ENCODE measurements around the gene ANK3. TPM values are rescaled to one million over a fixed set of nuclear protein-coding genes. Genes with fewer than 3 reads are reported as not detected.
A peak's percentile ranks its signal among the peaks of the same experiment; 100 is the strongest.

ANK3 gene
- total and polyA plus RNA-seq, 2 experiments from 2014 or later, result 46.5 to 85.2 TPM

DNA sequence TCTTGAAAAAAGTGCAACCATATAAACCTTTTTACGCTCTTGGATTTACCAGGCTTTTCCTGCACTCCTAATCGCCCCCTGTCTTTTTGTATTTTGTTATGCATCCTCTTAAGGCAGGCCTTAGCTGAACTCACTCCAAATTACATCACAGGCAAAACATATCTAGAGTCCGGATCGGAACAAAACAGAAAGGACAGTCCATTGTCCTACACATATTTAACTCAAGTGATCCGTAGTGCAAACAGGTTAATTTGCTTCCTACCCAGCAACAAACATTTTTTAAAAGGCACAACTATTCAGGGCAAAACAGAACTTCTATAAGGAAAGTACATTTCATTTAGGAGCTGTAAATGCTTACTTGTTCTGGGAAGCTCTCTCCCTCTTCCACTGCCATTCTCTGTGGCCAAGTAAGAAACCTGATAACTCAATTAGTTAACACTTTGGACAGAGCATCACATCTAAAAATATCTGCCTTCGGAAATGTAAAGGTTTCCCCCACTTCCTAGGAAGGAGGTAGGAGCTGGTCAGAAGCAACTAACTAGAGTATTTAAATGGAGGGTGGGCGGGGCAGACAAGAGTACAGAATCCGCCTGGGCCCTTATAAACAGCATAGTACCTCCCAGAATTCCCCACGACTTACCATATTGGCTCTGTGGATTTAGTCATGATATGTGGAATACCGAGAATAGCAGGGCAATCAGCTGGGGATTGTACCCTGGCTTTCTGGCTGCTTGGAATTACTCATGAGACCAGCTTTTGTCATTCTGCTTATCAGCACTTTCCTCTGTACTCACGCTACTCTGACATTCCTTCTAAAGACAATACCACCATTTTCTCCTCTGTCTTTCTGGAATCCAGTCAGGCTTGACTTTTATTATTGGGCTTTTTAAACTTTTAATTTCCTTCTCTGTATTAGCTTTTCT lies 89.5 kb downstream of the ANK3 start:
- Mint-ChIP-seq H3K4me1 (peaks cover 12% of the 10 kb centered on the region), H3K36me3 (ENCODE audit: low read depth) (no peaks in the 10 kb centered on the region), H3K9me3 (no peaks in the 10 kb centered on the region), H3K27ac (peak overlapping the region; percentile 38), H3K4me3 (no peak overlapping the region), H3K27me3 (ENCODE audit: insufficient read depth, low read depth, poor library complexity) (no peaks in the 10 kb centered on the region)
- Histone ChIP-seq H3K4me1 (ENCODE audit: insufficient read depth) (peaks cover 15% of the 10 kb centered on the region), H3K79me2 (replicated peaks; ENCODE audit: insufficient read depth) (no peaks in the 10 kb centered on the region), H3K36me3 (ENCODE audit: insufficient read depth) (no peaks in the 10 kb centered on the region), H3K9me2 (ENCODE audit: insufficient read depth) (no peaks in the 10 kb centered on the region), H4K20me1 (replicated peaks; ENCODE audit: insufficient read depth) (no peaks in the 10 kb centered on the region), H3K27me3 (ENCODE audit: insufficient read depth) (no peaks in the 10 kb centered on the region), H3K27ac (ENCODE audit: low read depth) (peak overlapping the region; percentile 64), H3F3A (replicated peaks; ENCODE audit: low read depth) (no peaks in the 10 kb centered on the region), H3K4me2 (peak overlapping the region; percentile 11; the same call in 1 of the 2 replicates), H2AFZ (no peak overlapping the region), H3K4me3 (no peak overlapping the region)
- no peak for TF ChIP-seq STAT1 (IDR thresholded peaks at IDR 0.05; ENCODE audit: unreplicated experiment)
- TF ChIP-seq, protein P1, sequence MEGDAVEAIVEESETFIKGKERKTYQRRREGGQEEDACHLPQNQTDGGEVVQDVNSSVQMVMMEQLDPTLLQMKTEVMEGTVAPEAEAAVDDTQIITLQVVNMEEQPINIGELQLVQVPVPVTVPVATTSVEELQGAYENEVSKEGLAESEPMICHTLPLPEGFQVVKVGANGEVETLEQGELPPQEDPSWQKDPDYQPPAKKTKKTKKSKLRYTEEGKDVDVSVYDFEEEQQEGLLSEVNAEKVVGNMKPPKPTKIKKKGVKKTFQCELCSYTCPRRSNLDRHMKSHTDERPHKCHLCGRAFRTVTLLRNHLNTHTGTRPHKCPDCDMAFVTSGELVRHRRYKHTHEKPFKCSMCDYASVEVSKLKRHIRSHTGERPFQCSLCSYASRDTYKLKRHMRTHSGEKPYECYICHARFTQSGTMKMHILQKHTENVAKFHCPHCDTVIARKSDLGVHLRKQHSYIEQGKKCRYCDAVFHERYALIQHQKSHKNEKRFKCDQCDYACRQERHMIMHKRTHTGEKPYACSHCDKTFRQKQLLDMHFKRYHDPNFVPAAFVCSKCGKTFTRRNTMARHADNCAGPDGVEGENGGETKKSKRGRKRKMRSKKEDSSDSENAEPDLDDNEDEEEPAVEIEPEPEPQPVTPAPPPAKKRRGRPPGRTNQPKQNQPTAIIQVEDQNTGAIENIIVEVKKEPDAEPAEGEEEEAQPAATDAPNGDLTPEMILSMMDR (conservative IDR thresholded peaks at IDR 0.05; ENCODE audit: low read depth in 2 of 2), result peak in 1 of 2 experiments; percentile 18; a peak in 1 of 4 replicates
- TF ChIP-seq, protein P2, sequence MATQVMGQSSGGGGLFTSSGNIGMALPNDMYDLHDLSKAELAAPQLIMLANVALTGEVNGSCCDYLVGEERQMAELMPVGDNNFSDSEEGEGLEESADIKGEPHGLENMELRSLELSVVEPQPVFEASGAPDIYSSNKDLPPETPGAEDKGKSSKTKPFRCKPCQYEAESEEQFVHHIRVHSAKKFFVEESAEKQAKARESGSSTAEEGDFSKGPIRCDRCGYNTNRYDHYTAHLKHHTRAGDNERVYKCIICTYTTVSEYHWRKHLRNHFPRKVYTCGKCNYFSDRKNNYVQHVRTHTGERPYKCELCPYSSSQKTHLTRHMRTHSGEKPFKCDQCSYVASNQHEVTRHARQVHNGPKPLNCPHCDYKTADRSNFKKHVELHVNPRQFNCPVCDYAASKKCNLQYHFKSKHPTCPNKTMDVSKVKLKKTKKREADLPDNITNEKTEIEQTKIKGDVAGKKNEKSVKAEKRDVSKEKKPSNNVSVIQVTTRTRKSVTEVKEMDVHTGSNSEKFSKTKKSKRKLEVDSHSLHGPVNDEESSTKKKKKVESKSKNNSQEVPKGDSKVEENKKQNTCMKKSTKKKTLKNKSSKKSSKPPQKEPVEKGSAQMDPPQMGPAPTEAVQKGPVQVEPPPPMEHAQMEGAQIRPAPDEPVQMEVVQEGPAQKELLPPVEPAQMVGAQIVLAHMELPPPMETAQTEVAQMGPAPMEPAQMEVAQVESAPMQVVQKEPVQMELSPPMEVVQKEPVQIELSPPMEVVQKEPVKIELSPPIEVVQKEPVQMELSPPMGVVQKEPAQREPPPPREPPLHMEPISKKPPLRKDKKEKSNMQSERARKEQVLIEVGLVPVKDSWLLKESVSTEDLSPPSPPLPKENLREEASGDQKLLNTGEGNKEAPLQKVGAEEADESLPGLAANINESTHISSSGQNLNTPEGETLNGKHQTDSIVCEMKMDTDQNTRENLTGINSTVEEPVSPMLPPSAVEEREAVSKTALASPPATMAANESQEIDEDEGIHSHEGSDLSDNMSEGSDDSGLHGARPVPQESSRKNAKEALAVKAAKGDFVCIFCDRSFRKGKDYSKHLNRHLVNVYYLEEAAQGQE (IDR thresholded peaks at IDR 0.05; ENCODE audit: unreplicated experiment), result no peak
- ATAC-seq (peak; percentile 92), DNase-seq (ENCODE audit: low spot score) (peak; percentile 91)

- no peak for TF ChIP-seq ZNF331 (CRISPR knock-in tag; IDR thresholded peaks at IDR 0.05; ENCODE audit: low read depth)
- TF ChIP-seq POLR2AphosphoS5 (IDR thresholded peaks at IDR 0.05; ENCODE audit: low read depth), result no peak
- no peak for TF ChIP-seq EZH2 (IDR thresholded peaks at IDR 0.05; ENCODE audit: low read depth, unreplicated experiment)
- TF ChIP-seq, protein P3, sequence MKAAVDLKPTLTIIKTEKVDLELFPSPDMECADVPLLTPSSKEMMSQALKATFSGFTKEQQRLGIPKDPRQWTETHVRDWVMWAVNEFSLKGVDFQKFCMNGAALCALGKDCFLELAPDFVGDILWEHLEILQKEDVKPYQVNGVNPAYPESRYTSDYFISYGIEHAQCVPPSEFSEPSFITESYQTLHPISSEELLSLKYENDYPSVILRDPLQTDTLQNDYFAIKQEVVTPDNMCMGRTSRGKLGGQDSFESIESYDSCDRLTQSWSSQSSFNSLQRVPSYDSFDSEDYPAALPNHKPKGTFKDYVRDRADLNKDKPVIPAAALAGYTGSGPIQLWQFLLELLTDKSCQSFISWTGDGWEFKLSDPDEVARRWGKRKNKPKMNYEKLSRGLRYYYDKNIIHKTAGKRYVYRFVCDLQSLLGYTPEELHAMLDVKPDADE (IDR thresholded peaks at IDR 0.05), result no peak
- TF ChIP-seq EZH2phosphoT487 (IDR thresholded peaks at IDR 0.05; ENCODE audit: unreplicated experiment), result no peak
Observed at GRCh38 chr10:60299390-60299778, 90.3 kb downstream of the ANK3 start.

More at GRCh38 chr10:60299390-60299778, 90.3 kb downstream of the ANK3 start:
- Mint-ChIP-seq H3K4me1 (peaks cover 12% of the 10 kb centered on the region), H3K9me3 (no peaks in the 10 kb centered on the region), H3K4me3 (no peak overlapping the region), H3K27ac (no peak overlapping the region), H3K27me3 (ENCODE audit: insufficient read depth, low read depth, poor library complexity) (no peaks in the 10 kb centered on the region), H3K36me3 (ENCODE audit: low read depth) (no peaks in the 10 kb centered on the region)
- no peak overlapping the region for H3K27ac ChIP-seq (ENCODE audit: low read depth)
- H3K27me3 ChIP-seq (ENCODE audit: insufficient read depth), result no peaks in the 10 kb centered on the region
- H3K4me1 ChIP-seq (ENCODE audit: insufficient read depth), result peaks cover 15% of the 10 kb centered on the region
- H4K20me1 ChIP-seq (replicated peaks; ENCODE audit: insufficient read depth), result no peaks in the 10 kb centered on the region
- H3F3A ChIP-seq (replicated peaks; ENCODE audit: low read depth), result no peaks in the 10 kb centered on the region
- no peaks in the 10 kb centered on the region for H3K36me3 ChIP-seq (ENCODE audit: insufficient read depth)
- no peak overlapping the region for H3K4me2 ChIP-seq
- no peaks in the 10 kb centered on the region for H3K79me2 ChIP-seq (replicated peaks; ENCODE audit: insufficient read depth)
- ATAC-seq, result no peak
- no peaks in the 10 kb centered on the region for H3K9me2 ChIP-seq (ENCODE audit: insufficient read depth)
- no peak overlapping the region for H3K4me3 ChIP-seq
- H2AFZ ChIP-seq, result no peak overlapping the region
- DNase-seq (ENCODE audit: low spot score), result no peak

All from GM23338 (cell line).